Measurements from ENCODE around the gene AIRE.

The AIRE gene

GRCh38 chr21:44260791-44261631 lies 24.7 kb upstream of the AIRE start:
- no peak overlapping the region for H3K4me3 ChIP-seq (ENCODE audit: insufficient read depth in 1 of 2, low read depth in 1 of 2, low read length in 2 of 2)
- H2BK12ac ChIP-seq (ENCODE audit: low read length in 2 of 2): no peak overlapping the region
- peak overlapping the region in 1 of 2 experiments; percentile 7 for H3K4ac ChIP-seq (ENCODE audit: low read depth in 1 of 2, low read length in 2 of 2)
- H3K27me3 ChIP-seq (ENCODE audit: control insufficient read depth in 1 of 2, insufficient read depth in 1 of 2, low read length in 2 of 2): peaks cover 37 to 42% of the 10 kb centered on the region in 2 experiments
- no peak overlapping the region for H3K4me2 ChIP-seq (ENCODE audit: low read length, poor library complexity, severe bottlenecking)
- H4K8ac ChIP-seq (ENCODE audit: low read length): no peak overlapping the region
- DNase-seq: no peak
- H3K14ac ChIP-seq (ENCODE audit: low read length in 2 of 2): no peak overlapping the region
- no peak overlapping the region for H3K23ac ChIP-seq (ENCODE audit: low read length in 2 of 2)
- no peak overlapping the region for H2BK5ac ChIP-seq (ENCODE audit: low read depth, low read length, poor library complexity, severe bottlenecking)
- H4K91ac ChIP-seq (ENCODE audit: low read length): no peak overlapping the region
- no peak overlapping the region for H3K27ac ChIP-seq (ENCODE audit: low read length, poor library complexity, severe bottlenecking)
- H3K9ac ChIP-seq (ENCODE audit: low read length): no peak overlapping the region
- H3K79me1 ChIP-seq (replicated peaks; ENCODE audit: low read length, poor library complexity, severe bottlenecking): no peaks in the 10 kb centered on the region
- H2AFZ ChIP-seq (ENCODE audit: low read depth, low read length): no peak overlapping the region
- no peak overlapping the region for H2BK120ac ChIP-seq (ENCODE audit: low read depth, low read length)
- 76% methylated on average over 18 of the region's 19 CpGs for WGBS
- H3K18ac ChIP-seq (ENCODE audit: low read depth in 1 of 2, low read length in 2 of 2): no peak overlapping the region
- H2AK5ac ChIP-seq (ENCODE audit: low read length, severe bottlenecking): no peak overlapping the region
- no peaks in the 10 kb centered on the region for H3K4me1 ChIP-seq (ENCODE audit: control insufficient read depth, insufficient read depth, low read depth, low read length)
- H2BK15ac ChIP-seq (ENCODE audit: low read depth, poor library complexity, severe bottlenecking): no peak overlapping the region
- H3K36me3 ChIP-seq (ENCODE audit: control insufficient read depth in 1 of 2, insufficient read depth in 2 of 2, low read depth in 1 of 2, low read length in 2 of 2): no peaks in the 10 kb centered on the region
- peaks cover 6% of the 10 kb centered on the region for H3K9me3 ChIP-seq (ENCODE audit: control insufficient read depth, low read length)

GRCh38 chr21:44261675-44262295 lies 23.9 kb upstream of the AIRE start, which contains the start of gene DNMT3L:
Gene DNMT3L (minus strand): TSS chr21:44261897. CDS start chr21:44261259, 638 bp downstream.
- DNase-seq: no peak
- peaks cover 35 to 43% of the 10 kb centered on the region in 2 experiments for H3K27me3 ChIP-seq (ENCODE audit: control insufficient read depth in 1 of 2, insufficient read depth in 1 of 2, low read length in 2 of 2)
- no peak within 1 kb of the TSS for H3K4me3 ChIP-seq (ENCODE audit: insufficient read depth in 1 of 2, low read depth in 1 of 2, low read length in 2 of 2)
- 77% methylated on average over 19 of the region's 19 CpGs for WGBS
- H3K18ac ChIP-seq (ENCODE audit: low read depth in 1 of 2, low read length in 2 of 2): no peak within 1 kb of the TSS
- no peak within 1 kb of the TSS for H4K91ac ChIP-seq (ENCODE audit: low read length)
- H3K79me1 ChIP-seq (replicated peaks; ENCODE audit: low read length, poor library complexity, severe bottlenecking): no peaks in the 10 kb centered on the region
- peaks cover 6% of the 10 kb centered on the region for H3K9me3 ChIP-seq (ENCODE audit: control insufficient read depth, low read length)
- no peak within 1 kb of the TSS for H3K9ac ChIP-seq (ENCODE audit: low read length)
- no peak within 1 kb of the TSS for H3K14ac ChIP-seq (ENCODE audit: low read length in 2 of 2)
- H3K27ac ChIP-seq (ENCODE audit: low read length, poor library complexity, severe bottlenecking): no peak within 1 kb of the TSS
- no peak within 1 kb of the TSS for H3K23ac ChIP-seq (ENCODE audit: low read length in 2 of 2)
- no peak within 1 kb of the TSS for H2BK12ac ChIP-seq (ENCODE audit: low read length in 2 of 2)
- H2AFZ ChIP-seq (ENCODE audit: low read depth, low read length): no peak within 1 kb of the TSS
- H4K8ac ChIP-seq (ENCODE audit: low read length): no peak within 1 kb of the TSS
- no peak within 1 kb of the TSS for H2BK120ac ChIP-seq (ENCODE audit: low read depth, low read length)
- no peaks in the 10 kb centered on the region for H3K4me1 ChIP-seq (ENCODE audit: control insufficient read depth, insufficient read depth, low read depth, low read length)
- H2AK5ac ChIP-seq (ENCODE audit: low read length, severe bottlenecking): no peak within 1 kb of the TSS
- no peaks in the 10 kb centered on the region for H3K36me3 ChIP-seq (ENCODE audit: control insufficient read depth in 1 of 2, insufficient read depth in 2 of 2, low read depth in 1 of 2, low read length in 2 of 2)
- H3K4me2 ChIP-seq (ENCODE audit: low read length, poor library complexity, severe bottlenecking): no peak within 1 kb of the TSS
- H3K4ac ChIP-seq (ENCODE audit: low read depth in 1 of 2, low read length in 2 of 2): peak within 1 kb of the TSS in 1 of 2 experiments; percentile 7
- H2BK5ac ChIP-seq (ENCODE audit: low read depth, low read length, poor library complexity, severe bottlenecking): no peak within 1 kb of the TSS
- no peak within 1 kb of the TSS for H2BK15ac ChIP-seq (ENCODE audit: low read depth, poor library complexity, severe bottlenecking)

- H3K36me3 ChIP-seq (ENCODE audit: control insufficient read depth in 1 of 2, insufficient read depth in 2 of 2, low read depth in 1 of 2, low read length in 2 of 2): no peaks in the 10 kb centered on the region
- no peaks in the 10 kb centered on the region for H3K79me1 ChIP-seq (replicated peaks; ENCODE audit: low read length, poor library complexity, severe bottlenecking)
- no peak overlapping the region for H3K27ac ChIP-seq (ENCODE audit: low read length, poor library complexity, severe bottlenecking)
- H4K91ac ChIP-seq (ENCODE audit: low read length): no peak overlapping the region
- no peak overlapping the region for H3K14ac ChIP-seq (ENCODE audit: low read length in 2 of 2)
- no peak overlapping the region for H2AFZ ChIP-seq (ENCODE audit: low read depth, low read length)
- H3K4ac ChIP-seq (ENCODE audit: low read depth in 1 of 2, low read length in 2 of 2): no peak overlapping the region
- 75% methylated on average over 12 of the region's 12 CpGs for WGBS
- no peak overlapping the region for H2BK5ac ChIP-seq (ENCODE audit: low read depth, low read length, poor library complexity, severe bottlenecking)
- no peak overlapping the region for H3K4me2 ChIP-seq (ENCODE audit: low read length, poor library complexity, severe bottlenecking)
- no peak overlapping the region for H2BK120ac ChIP-seq (ENCODE audit: low read depth, low read length)
- no peak overlapping the region for H3K23ac ChIP-seq (ENCODE audit: low read length in 2 of 2)
- no peak overlapping the region for H2BK12ac ChIP-seq (ENCODE audit: low read length in 2 of 2)
- H2BK15ac ChIP-seq (ENCODE audit: low read depth, poor library complexity, severe bottlenecking): no peak overlapping the region
- H3K9me3 ChIP-seq (ENCODE audit: control insufficient read depth, low read length): peaks cover 6% of the 10 kb centered on the region
- H3K4me3 ChIP-seq (ENCODE audit: insufficient read depth in 1 of 2, low read depth in 1 of 2, low read length in 2 of 2): no peak overlapping the region
- H3K18ac ChIP-seq (ENCODE audit: low read depth in 1 of 2, low read length in 2 of 2): no peak overlapping the region
- no peaks in the 10 kb centered on the region for H3K4me1 ChIP-seq (ENCODE audit: control insufficient read depth, insufficient read depth, low read depth, low read length)
- no peak overlapping the region for H4K8ac ChIP-seq (ENCODE audit: low read length)
- H3K27me3 ChIP-seq (ENCODE audit: control insufficient read depth in 1 of 2, insufficient read depth in 1 of 2, low read length in 2 of 2): peaks cover 34 to 51% of the 10 kb centered on the region in 2 experiments
- H2AK5ac ChIP-seq (ENCODE audit: low read length, severe bottlenecking): no peak overlapping the region
- no peak for DNase-seq
- H3K9ac ChIP-seq (ENCODE audit: low read length): no peak overlapping the region
Measured at GRCh38 chr21:44262338-44263056, 23.2 kb upstream of the AIRE start.

All from mesenchymal stem cell (in vitro differentiated cells and primary cell).